ENCODE data around the gene SAFB2. TPM values are rescaled to one million over a fixed set of nuclear protein-coding genes. Genes with fewer than 3 reads are reported as not detected.

SAFB2 gene
- total and polyA plus RNA-seq, 2 donors (not counting 1 experiment from before 2014, with no cell fraction given): 76.5 to 242 TPM

GRCh38 chr19:5667751-5668271 lies 45.2 kb upstream of the SAFB2 start:
- Histone ChIP-seq H3K36me3 (replicated peaks in 1 of 2; ENCODE audit: control extremely low read depth in 1 of 2, control insufficient read depth in 1 of 2, extremely low read depth in 1 of 2, insufficient read depth in 2 of 2, low read length in 1 of 2) (peaks cover 0 to 64% of the 10 kb centered on the region in 2 experiments), H3K4me3 (ENCODE audit: control extremely low read depth in 1 of 5, extremely low read depth in 1 of 5, insufficient read depth in 1 of 5, low read depth in 2 of 5, low read length in 4 of 5) (no peak overlapping the region), H3K27me3 (replicated peaks in 1 of 4; ENCODE audit: control extremely low read depth in 1 of 4, control insufficient read depth in 3 of 4, insufficient read depth in 4 of 4, low read length in 3 of 4) (no peaks in the 10 kb centered on the region), H3K9me3 (ENCODE audit: control extremely low read depth in 1 of 3, control insufficient read depth in 2 of 3, insufficient read depth in 1 of 3, low read length in 2 of 3) (peaks cover 0 to 3% (median 0%) of the 10 kb centered on the region in 3 donors), H3K27ac (ENCODE audit: low read length in 2 of 2) (no peak overlapping the region), H3K4me2 (replicated peaks; ENCODE audit: low read depth, low read length, poor library complexity, severe bottlenecking) (no peak overlapping the region), H3K9ac (ENCODE audit: low read length) (no peak overlapping the region), H3K4me1 (ENCODE audit: control insufficient read depth in 2 of 2, insufficient read depth in 2 of 2, low read length in 2 of 2) (no peaks in the 10 kb centered on the region), H4K20me1 (ENCODE audit: control insufficient read depth, insufficient read depth, low read length, poor library complexity, severe bottlenecking) (peaks cover 28% of the 10 kb centered on the region), H3K79me2 (ENCODE audit: control insufficient read depth, insufficient read depth, low read length) (peaks cover 10% of the 10 kb centered on the region), H2AFZ (ENCODE audit: insufficient read depth, low read depth, low read length, poor library complexity, severe bottlenecking) (no peak overlapping the region)
- ATAC-seq (ENCODE audit: low read depth) (no peak), DNase-seq (no peak)
- Mint-ChIP-seq H3K4me3 (no peak overlapping the region), H3K27ac (no peak overlapping the region), H3K9me3 (ENCODE audit: insufficient read depth) (no peaks in the 10 kb centered on the region), H3K27me3 (no peaks in the 10 kb centered on the region), H3K4me1 (no peaks in the 10 kb centered on the region)
- ChIA-PET POLR2A (interaction anchor here (0.6 kb wide), 1 partner anchor 87 kb away, joined by 3 read pairs; no protein-coding TSS in a partner anchor), CTCF (no interaction called here)
- intact Hi-C loops (cut with micrococcal nuclease): no loop called here
- 95% methylated on average over 19 of the region's 22 CpGs for WGBS (ENCODE audit: insufficient coverage)
- TF ChIP-seq EZH2 (IDR thresholded peaks at IDR 0.05; ENCODE audit: borderline replicate concordance, insufficient read depth, low read depth, low read length, poor library complexity, severe bottlenecking) (no peak), CTCF (IDR thresholded peaks at IDR 0.05) (no peak)

GRCh38 chr19:5666921-5667610 lies 44.5 kb upstream of the SAFB2 start:
- no peak overlapping the region for H3K9ac ChIP-seq (ENCODE audit: low read length)

More at GRCh38 chr19:5666921-5667610, 44.5 kb upstream of the SAFB2 start:
- Mint-ChIP-seq H3K9me3 (ENCODE audit: insufficient read depth) (no peaks in the 10 kb centered on the region), H3K27me3 (no peaks in the 10 kb centered on the region), H3K4me3 (no peak overlapping the region), H3K27ac (peak overlapping the region; percentile 35), H3K4me1 (no peaks in the 10 kb centered on the region)
- Histone ChIP-seq H2AFZ (ENCODE audit: insufficient read depth, low read depth, low read length, poor library complexity, severe bottlenecking) (no peak overlapping the region), H3K4me2 (replicated peaks; ENCODE audit: low read depth, low read length, poor library complexity, severe bottlenecking) (no peak overlapping the region), H3K79me2 (ENCODE audit: control insufficient read depth, insufficient read depth, low read length) (peaks cover 14% of the 10 kb centered on the region), H3K27ac (ENCODE audit: low read length in 2 of 2) (no peak overlapping the region), H3K27me3 (replicated peaks in 1 of 4; ENCODE audit: control extremely low read depth in 1 of 4, control insufficient read depth in 3 of 4, insufficient read depth in 4 of 4, low read length in 3 of 4) (no peaks in the 10 kb centered on the region), H3K9me3 (ENCODE audit: control extremely low read depth in 1 of 3, control insufficient read depth in 2 of 3, insufficient read depth in 1 of 3, low read length in 2 of 3) (peaks cover 0 to 3% (median 0%) of the 10 kb centered on the region in 3 donors), H3K4me3 (ENCODE audit: control extremely low read depth in 1 of 5, extremely low read depth in 1 of 5, insufficient read depth in 1 of 5, low read depth in 2 of 5, low read length in 4 of 5) (no peak overlapping the region), H3K4me1 (ENCODE audit: control insufficient read depth in 2 of 2, insufficient read depth in 2 of 2, low read length in 2 of 2) (no peaks in the 10 kb centered on the region), H3K36me3 (replicated peaks in 1 of 2; ENCODE audit: control extremely low read depth in 1 of 2, control insufficient read depth in 1 of 2, extremely low read depth in 1 of 2, insufficient read depth in 2 of 2, low read length in 1 of 2) (peaks cover under 1 to 71% of the 10 kb centered on the region in 2 experiments), H4K20me1 (ENCODE audit: control insufficient read depth, insufficient read depth, low read length, poor library complexity, severe bottlenecking) (peaks cover 28% of the 10 kb centered on the region)
- intact Hi-C loops (cut with micrococcal nuclease): no loop called here
- ChIA-PET POLR2A (interaction anchor here (0.6 kb wide), 1 partner anchor 86 kb away, joined by 3 read pairs; no protein-coding TSS in a partner anchor), CTCF (no interaction called here)
- DNase-seq (no peak), ATAC-seq (ENCODE audit: low read depth) (no peak)
- WGBS (ENCODE audit: insufficient coverage): 98% methylated on average over 18 of the region's 26 CpGs
- TF ChIP-seq EZH2 (IDR thresholded peaks at IDR 0.05; ENCODE audit: borderline replicate concordance, insufficient read depth, low read depth, low read length, poor library complexity, severe bottlenecking) (no peak), CTCF (IDR thresholded peaks at IDR 0.05) (no peak)

Data from B cell (primary cell).